ENCODE measurements around the gene EMP1. TPM values are rescaled to one million over a fixed set of nuclear protein-coding genes. Genes with fewer than 3 reads are reported as not detected.

The EMP1 gene
- total RNA-seq, 1 experiment from 2014 or later: 0.63 TPM

DNA sequence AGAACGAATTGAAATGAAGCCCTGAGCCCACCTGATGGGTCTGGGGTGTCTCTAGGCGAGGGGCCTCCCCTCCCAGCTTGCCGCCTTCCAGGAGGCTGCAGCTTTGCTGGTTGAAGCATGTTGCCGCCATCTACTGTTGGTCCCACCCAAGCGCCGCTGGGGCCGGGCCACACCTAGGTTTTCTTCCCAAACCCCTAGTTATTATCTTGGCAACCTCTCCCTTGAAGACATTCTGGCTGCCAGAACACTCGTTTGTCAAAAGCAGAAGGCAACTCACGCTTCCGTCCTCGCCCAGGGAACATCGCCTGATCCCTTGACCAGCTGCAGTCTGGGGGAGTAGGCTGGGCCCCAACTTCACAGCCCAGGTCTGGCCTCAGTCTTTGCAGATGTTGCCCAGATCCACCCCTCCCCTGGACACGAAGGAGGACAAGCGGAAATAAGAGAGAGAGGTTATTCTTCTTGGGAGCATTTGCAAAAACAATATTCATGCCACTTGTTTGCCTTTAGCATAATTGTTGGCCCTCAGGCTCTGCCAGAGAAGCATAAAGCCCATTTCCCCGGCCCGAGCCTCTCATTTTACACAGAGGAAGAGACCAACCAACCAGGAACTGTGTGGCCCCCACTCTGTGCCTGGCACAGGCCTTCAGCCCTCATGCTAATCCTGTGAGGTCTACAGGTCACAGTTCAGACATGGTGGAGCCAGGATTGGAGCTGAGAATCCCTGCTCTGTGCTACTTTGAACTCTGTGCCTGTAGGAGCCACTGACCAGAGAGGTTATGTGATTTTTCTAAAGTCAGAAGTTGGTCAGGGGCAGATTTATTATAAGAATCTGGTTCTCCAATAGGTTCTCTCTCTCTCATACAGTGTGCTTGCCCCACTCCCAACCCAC is 6.8 kb downstream of the EMP1 start:
- peaks cover 34 to 54% of the 10 kb centered on the region in 2 experiments for H3K4me1 Mint-ChIP-seq

More for the DNA sequence above, 6.8 kb downstream of the EMP1 start:
- Histone ChIP-seq H4K8ac (replicated peaks; ENCODE audit: insufficient read length, low read depth, low read length) (no peak overlapping the region), H3K9me3 (ENCODE audit: control insufficient read depth, low read depth, low read length) (no peaks in the 10 kb centered on the region), H2BK120ac (ENCODE audit: low read depth, low read length, poor library complexity, severe bottlenecking) (no peak overlapping the region), H3K79me2 (ENCODE audit: insufficient read depth, low read length) (no peaks in the 10 kb centered on the region), H3K4me1 (ENCODE audit: insufficient read depth, low read length) (peaks cover 20% of the 10 kb centered on the region), H3K27me3 (ENCODE audit: insufficient read depth, low read length) (no peaks in the 10 kb centered on the region), H2AFZ (ENCODE audit: low read length) (no peak overlapping the region), H3K27ac (ENCODE audit: insufficient read length, low read depth, low read length) (no peak overlapping the region), H3T11ph (ENCODE audit: low read length) (no peak overlapping the region), H3K4ac (ENCODE audit: low read depth, low read length) (no peak overlapping the region), H2AK5ac (ENCODE audit: insufficient read length, low read length) (no peak overlapping the region), H2BK12ac (ENCODE audit: insufficient read length, low read depth, low read length) (no peak overlapping the region), H2BK15ac (ENCODE audit: low read depth, low read length) (no peak overlapping the region), H3K23ac (ENCODE audit: insufficient read length, low read depth, low read length) (no peak overlapping the region), H3K79me1 (ENCODE audit: insufficient read depth, low read depth, low read length, poor library complexity, severe bottlenecking) (no peaks in the 10 kb centered on the region), H4K5ac (ENCODE audit: insufficient read length, low read depth, low read length) (no peak overlapping the region), H3K56ac (ENCODE audit: insufficient read length, low read depth, low read length) (no peak overlapping the region), H2BK5ac (ENCODE audit: insufficient read length, low read length) (no peak overlapping the region), H3K14ac (ENCODE audit: insufficient read depth, low read length) (no peak overlapping the region), H3K23me2 (ENCODE audit: insufficient read length, low read depth, low read length, poor library complexity, severe bottlenecking) (no peaks in the 10 kb centered on the region), H4K91ac (ENCODE audit: insufficient read length, low read depth, low read length) (no peak overlapping the region), H4K20me1 (ENCODE audit: control insufficient read depth, insufficient read depth, insufficient read length) (no peaks in the 10 kb centered on the region), H3K9ac (ENCODE audit: extremely low read depth, insufficient read length, low read length) (no peak overlapping the region), H2BK20ac (ENCODE audit: low read depth, low read length, poor library complexity, severe bottlenecking) (no peak overlapping the region), H3K18ac (ENCODE audit: insufficient read length, low read depth, low read length) (no peak overlapping the region), H3K4me2 (ENCODE audit: insufficient read depth, insufficient read length, low read length) (no peak overlapping the region)
- H3K27me3 Mint-ChIP-seq (ENCODE audit: low read depth): peaks cover 21% of the 10 kb centered on the region
- no peaks in the 10 kb centered on the region for H3K9me3 Mint-ChIP-seq
- WGBS (ENCODE audit: extremely low coverage, insufficient read length, low lambda C conversion rate): no CpG with 5 or more reads among the region's 16 CpGs
- H3K36me3 Mint-ChIP-seq (ENCODE audit: insufficient read depth in 1 of 3, low read depth in 3 of 3): no peaks in the 10 kb centered on the region; a peak in 1 of 7 replicates
- DNase-seq: peak; percentile 88
- H3K4me3 Mint-ChIP-seq: no peak overlapping the region; a peak in 1 of 5 replicates
- no peak overlapping the region; a peak in 1 of 7 replicates for H3K27ac Mint-ChIP-seq
- TF ChIP-seq, protein P1, sequence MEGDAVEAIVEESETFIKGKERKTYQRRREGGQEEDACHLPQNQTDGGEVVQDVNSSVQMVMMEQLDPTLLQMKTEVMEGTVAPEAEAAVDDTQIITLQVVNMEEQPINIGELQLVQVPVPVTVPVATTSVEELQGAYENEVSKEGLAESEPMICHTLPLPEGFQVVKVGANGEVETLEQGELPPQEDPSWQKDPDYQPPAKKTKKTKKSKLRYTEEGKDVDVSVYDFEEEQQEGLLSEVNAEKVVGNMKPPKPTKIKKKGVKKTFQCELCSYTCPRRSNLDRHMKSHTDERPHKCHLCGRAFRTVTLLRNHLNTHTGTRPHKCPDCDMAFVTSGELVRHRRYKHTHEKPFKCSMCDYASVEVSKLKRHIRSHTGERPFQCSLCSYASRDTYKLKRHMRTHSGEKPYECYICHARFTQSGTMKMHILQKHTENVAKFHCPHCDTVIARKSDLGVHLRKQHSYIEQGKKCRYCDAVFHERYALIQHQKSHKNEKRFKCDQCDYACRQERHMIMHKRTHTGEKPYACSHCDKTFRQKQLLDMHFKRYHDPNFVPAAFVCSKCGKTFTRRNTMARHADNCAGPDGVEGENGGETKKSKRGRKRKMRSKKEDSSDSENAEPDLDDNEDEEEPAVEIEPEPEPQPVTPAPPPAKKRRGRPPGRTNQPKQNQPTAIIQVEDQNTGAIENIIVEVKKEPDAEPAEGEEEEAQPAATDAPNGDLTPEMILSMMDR (conservative IDR thresholded peaks at IDR 0.05): peak; percentile 80

Data from H9 (cell line).